Ovary (tissue), 3 donors: ENCODE data around the gene PTPN1.

Experiments used
- EP300 ChIP-seq: sonication (generic); formaldehyde crosslinking; IDR thresholded peaks from one replicate; pipeline ENCODE4 v1.6.1; 2017; ENCODE audit warnings: antibody characterized with exemption
- POLR2A ChIP-seq: fragments of 450-650 bp; IDR thresholded peaks from one replicate; pipeline ENCODE4 v1.6.1; 2017; ENCODE audit warnings: antibody characterized with exemption, mild to moderate bottlenecking, moderate library complexity
- TF ChIP-seq, protein P1 (sequence below), 3 donors: fragments of 450-650 bp in 2 of 3; fragments of 200-600 bp in 1 of 3; IDR thresholded peaks; one replicate each; pipeline versions ENCODE4 v1.5.1 to v1.8.0; 2016 to 2022; ENCODE audit warnings: antibody characterized with exemption in 3 of 3, mild to moderate bottlenecking in 1 of 3
- donor health status: DM: no; HTN: no; CAD: no.

DNA sequence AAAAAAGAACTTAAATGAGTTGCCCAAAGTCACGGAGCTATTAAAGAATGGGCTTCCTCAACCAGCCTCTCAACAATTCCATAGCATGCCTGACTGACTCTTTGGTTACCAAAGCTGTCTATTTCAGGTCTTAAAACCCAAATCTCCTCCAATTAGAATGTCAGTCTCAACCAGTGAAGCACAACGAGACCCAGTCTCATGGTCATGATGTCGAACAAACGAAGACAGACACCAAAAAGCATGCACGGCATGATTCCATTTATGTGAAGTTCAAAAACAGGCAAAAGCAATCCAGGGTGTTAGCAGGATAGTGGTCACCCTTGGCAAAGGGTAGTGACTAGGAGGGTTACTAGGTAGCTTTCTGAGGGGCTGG, 16.3 kb upstream of the PTPN1 start:
- TF ChIP-seq, protein P1, sequence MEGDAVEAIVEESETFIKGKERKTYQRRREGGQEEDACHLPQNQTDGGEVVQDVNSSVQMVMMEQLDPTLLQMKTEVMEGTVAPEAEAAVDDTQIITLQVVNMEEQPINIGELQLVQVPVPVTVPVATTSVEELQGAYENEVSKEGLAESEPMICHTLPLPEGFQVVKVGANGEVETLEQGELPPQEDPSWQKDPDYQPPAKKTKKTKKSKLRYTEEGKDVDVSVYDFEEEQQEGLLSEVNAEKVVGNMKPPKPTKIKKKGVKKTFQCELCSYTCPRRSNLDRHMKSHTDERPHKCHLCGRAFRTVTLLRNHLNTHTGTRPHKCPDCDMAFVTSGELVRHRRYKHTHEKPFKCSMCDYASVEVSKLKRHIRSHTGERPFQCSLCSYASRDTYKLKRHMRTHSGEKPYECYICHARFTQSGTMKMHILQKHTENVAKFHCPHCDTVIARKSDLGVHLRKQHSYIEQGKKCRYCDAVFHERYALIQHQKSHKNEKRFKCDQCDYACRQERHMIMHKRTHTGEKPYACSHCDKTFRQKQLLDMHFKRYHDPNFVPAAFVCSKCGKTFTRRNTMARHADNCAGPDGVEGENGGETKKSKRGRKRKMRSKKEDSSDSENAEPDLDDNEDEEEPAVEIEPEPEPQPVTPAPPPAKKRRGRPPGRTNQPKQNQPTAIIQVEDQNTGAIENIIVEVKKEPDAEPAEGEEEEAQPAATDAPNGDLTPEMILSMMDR (IDR thresholded peaks at IDR 0.05) = no peak
- no peak for TF ChIP-seq POLR2A
- TF ChIP-seq EP300 = no peak
